NCI-H2227 treated with DMSO at 0.1 percent for 48 hours (cell line): Measurements from ENCODE around the gene PLAA.

Experiments used
- DNase-seq: peaks from one replicate; lab custom pipeline; 2025; lab: John Stamatoyannopoulos, UW

Gene PLAA

DNA sequence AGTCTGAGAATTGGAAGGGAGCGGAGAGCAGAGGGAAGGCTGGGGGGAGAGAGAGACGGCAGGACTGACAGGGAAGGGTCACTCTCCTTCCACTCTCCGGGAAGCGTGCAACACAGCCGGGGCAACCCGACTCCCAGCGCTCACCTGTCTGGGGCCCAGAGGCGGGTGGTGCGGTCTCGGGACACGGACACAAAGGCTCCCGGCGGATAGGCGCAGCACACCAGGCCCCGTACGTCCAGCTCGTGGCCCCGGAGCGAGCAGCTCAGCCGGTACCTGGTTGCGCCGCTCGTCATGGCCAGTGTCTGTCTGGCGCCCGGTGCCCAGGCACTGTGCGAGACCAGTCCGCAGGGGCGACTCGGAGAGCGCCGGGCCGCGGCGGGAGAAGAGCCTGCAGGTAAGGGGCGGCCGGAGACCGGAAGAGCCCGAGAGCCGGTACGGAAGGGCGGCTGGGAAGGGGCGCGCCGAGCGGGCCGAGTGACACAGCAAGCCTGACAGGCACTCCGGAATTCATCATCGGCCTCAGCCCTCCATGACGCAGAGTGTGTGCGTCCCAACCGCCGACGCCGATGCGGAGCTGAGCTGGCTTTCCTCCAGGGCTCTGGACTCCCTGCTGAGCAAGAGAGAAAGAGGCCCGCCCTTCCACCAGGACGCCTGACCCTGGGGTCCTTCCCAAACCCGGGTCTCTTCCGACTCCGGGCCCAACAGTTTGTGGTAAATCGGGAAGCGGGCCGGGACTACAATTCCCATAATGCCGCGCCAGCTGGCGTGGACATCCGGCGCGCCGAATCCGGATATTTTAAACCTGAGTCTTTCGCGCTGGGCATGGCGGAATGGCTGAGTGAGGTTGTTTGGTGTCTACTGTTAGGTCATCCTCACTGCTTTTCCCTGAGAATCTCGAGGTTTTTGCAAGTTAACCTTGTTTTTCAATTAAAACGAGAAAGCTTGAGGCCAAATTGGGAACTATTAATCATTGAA lies at the start of gene PLAA:
Gene PLAA, minus strand, starts transcription at position 490 of the 975 bp plus-strand sequence. Its CDS starts 197 bp downstream, at position 293.
- DNase-seq: peak; percentile 94

DNA sequence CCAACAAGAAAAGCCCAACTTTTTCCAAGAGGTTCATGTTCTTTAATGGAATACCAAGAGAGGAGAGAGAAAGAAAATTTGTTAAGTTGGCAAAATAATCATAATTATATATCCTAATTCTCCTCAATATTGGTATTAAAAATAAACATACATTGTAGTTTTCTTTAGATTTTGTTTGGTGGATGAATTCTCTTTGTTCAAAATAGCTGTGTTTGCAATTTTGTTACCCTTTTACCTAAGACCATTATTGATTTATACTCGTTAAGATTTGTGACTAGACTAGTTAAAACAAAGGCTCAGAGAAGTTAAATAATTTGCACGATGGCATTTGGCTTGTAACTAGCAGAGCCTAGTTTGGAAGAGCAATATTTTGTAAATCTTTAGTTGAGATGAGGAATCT lies 48.8 kb upstream of the PLAA start:
- DNase-seq: no peak

GRCh38 chr9:26983340-26983739 lies 36.3 kb upstream of the PLAA start:
- no peak for DNase-seq

GRCh38 chr9:26975728-26976707 lies 29.0 kb upstream of the PLAA start:
- DNase-seq: no peak

DNA sequence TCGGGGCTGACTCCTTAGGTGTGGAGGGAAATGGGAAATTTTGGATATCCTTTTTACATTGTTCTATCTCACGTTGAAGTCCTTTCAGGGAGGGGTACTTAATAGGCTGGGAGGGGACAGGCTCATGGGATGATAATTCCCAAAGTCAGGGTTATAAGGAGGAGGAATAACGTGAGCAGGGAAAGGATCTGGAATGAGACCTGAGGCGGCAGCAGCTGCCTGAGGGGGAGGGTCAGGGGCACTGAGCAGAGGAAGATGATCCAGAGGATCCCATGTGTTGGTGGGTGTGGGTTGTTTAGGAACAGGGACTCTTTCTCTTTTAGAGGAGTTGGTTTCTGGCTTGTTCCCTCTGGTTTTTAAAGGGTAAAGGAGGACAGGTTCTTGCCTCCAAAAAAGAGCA lies 27.9 kb upstream of the PLAA start:
- no peak for DNase-seq

DNA sequence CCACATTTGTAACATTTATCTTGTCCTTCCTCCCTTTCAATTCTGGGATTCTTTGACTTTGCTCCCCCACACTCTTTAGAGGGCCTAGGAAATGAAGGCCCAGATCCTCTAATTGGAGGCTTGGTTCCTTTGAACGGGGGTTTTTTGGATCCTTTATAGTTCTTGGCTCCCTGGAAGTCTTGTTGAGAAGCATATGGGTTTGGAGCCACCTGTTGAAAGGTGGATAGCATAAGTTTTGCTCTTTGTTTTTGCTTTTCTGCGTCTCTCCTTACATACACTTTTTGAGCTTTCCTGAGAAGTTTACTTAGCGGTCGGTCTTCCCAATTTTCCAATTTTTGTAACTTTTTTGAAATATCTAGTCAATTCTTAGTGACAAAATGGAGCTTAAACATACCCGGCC lies 26.9 kb upstream of the PLAA start:
- DNase-seq: no peak

- DNase-seq: no peak
Observed at GRCh38 chr9:26971721-26972120, 24.7 kb upstream of the PLAA start.

GRCh38 chr9:26956860-26957233 lies 9.8 kb upstream of the PLAA start:
- no peak for DNase-seq

DNA sequence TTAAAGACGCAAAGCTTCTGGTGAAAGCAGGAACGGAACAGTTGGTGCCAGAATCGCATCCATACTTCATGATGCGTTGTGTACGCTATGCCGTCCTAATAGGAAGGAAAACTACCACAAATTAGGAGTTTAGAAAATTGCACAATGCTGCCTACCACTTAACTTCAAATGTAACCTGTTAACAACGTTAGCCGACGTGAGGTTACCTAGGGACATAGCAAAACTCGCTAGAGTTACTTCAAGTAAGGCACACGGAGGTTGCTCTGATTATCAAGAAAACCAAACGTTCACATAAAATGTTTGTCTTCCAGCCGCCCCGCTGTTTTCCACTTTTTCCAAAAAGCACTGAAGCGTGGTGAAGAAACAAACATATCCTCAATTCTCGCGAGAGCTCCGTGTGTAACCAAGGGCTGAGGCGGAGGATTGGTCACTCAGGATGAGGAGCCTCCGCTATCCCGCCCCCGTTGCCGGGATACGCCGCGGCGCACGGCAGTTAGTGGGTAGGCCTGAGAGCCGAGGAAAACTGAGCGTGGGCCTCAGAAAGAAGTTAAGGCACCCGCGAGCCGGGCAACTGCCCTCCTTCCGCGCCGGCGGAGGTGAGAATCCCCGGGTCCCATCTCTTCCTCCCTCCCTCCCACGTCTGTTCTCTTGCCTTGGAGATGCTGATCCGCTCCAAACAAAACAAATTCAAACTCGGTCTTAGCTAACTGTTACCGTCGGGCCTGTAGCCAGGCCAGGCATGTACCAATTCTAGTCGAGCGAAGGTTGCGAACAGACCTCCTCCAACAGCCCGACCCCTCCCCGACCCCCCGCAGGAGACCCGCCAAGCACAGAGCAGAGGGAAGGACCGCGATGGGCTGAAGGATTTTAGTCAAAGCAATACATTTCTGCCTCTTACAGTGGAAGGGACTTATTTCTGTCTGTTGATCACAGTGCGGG lies 9.1 kb upstream of the PLAA start, which contains the start of gene IFT74:
Gene IFT74, plus strand, starts transcription at position 492 of the 939 bp plus-strand sequence. CDS start 5,556 bp downstream, outside the sequence.
- DNase-seq: peak; percentile 91

GRCh38 chr9:26955222-26955903 lies 8.3 kb upstream of the PLAA start:
- DNase-seq: peak; percentile 22

GRCh38 chr9:26954050-26954508 lies 7.0 kb upstream of the PLAA start:
- no peak for DNase-seq

GRCh38 chr9:26951794-26952193 lies 4.8 kb upstream of the PLAA start:
- no peak for DNase-seq

- DNase-seq: no peak
Observed at GRCh38 chr9:26950521-26950920, 3.5 kb upstream of the PLAA start.

GRCh38 chr9:26949637-26950069 lies 2.6 kb upstream of the PLAA start:
- no peak for DNase-seq

- DNase-seq: no peak
Observed at GRCh38 chr9:26947736-26948135, 694 bp upstream of the PLAA start.

DNA sequence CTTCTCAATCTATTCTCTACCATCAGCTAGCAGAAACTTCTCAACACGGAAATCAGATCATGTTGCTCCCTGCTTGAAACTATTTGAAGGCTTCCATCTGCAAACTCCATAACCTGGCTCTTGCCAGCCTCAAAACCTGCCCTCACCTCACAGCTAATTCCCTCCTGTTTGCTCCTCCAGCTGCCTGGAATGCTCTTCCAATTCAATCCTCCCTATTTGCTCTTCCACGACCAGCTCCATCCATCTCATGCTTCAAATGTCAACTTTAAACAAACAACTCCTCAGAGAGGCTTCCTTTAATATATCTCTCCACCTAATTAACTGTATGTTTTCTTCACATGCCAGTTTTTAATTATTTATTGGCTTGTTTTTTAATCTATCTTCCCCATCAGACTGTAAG lies 1.5 kb downstream of the PLAA start:
- no peak for DNase-seq

- no peak for DNase-seq
Observed at GRCh38 chr9:26940779-26941178, 6.3 kb downstream of the PLAA start.

DNA sequence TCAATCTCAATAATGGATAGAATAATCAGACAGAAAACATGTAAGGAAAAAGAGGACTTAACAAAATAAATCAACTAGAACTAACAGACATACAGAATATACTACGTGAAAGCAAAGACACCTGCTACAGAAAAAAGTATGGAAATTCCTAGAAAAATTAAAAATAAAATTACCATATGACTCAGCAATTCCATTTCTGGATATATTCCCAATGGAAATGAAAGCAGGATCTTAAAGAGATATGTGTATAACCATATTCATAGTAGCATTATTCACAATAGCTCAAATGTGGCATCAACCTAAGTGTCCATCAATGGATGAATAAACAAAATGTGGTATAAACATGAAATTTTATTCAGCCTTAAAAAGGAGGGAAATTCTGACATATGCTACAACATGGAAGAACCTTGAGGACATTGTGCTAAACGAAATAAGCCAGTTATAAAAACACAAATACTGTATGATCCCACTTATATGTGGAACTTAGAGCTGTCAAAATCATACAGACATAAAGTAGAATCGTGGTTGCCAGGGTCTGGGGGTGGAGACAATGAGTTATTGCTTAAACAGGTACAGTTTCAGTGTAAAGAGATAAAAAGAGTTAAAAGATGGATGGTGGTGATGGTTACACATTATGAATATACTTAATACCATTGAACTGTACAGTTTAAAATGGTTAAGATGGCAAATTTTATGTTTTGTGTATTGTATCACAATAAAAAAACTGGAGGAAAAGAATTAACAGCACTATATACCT lies 6.9 kb downstream of the PLAA start:
- no peak for DNase-seq

DNA sequence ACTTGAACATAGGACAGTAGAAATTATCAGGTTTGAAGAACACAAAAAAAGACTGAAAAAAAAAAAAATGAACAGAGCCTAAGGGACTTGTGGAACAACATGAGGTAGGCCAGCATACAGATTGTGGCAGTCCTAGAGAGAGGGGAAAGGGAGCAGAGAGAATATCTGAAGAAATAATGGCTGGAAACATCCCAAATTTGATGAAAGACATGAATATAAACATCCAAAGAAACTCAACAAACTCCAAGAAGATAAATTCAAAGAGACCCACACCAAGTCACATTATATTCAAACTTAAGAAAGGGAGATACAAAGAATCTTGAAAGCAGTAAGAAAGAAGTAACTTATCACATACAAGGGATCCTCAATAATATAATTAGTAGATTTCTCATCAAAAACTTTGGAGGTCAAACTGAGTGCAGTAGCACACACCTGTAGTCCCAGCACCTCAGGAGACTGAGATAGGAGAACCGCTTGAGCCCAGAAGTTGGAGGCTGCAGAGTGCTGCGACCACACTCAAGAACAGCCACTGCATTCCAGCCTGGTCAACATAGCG lies 9.1 kb downstream of the PLAA start:
- DNase-seq: no peak
